Measurements from ENCODE around the gene NEK1. TPM values are rescaled to one million over a fixed set of nuclear protein-coding genes. Genes with fewer than 3 reads are reported as not detected.

Gene NEK1
- total and polyA plus RNA-seq, 2 experiments from 2014 or later, result 9.3 to 19.5 TPM

DNA sequence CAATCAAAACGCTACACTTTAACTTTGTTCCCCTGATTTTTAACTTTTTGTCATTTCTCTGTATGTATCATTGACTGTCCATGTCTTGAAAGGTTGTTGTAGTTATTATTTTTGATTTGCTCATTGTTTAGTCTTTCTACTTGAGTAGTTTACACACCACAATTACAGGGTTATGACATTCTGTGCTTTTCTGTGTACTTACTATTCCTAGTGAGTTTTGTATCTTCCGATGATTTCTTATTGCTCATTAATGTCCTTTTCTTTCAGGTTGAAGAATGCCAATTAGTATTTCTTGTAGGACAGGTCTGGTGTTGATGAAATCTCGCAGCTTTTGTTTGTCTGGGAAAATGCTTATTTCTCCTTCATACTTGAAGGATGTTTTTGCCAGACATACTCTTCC is 252.4 kb downstream of the NEK1 start:
- ATAC-seq, result no peak
- H3K79me2 ChIP-seq (replicated peaks; ENCODE audit: insufficient read depth), result no peaks in the 10 kb centered on the region
- Mint-ChIP-seq H3K27me3 (ENCODE audit: insufficient read depth, low read depth, poor library complexity) (no peaks in the 10 kb centered on the region), H3K36me3 (ENCODE audit: low read depth) (no peaks in the 10 kb centered on the region), H3K9me3 (no peaks in the 10 kb centered on the region), H3K4me3 (no peak overlapping the region), H3K27ac (no peak overlapping the region), H3K4me1 (no peaks in the 10 kb centered on the region)
- no peak overlapping the region for H3K4me3 ChIP-seq
- no peaks in the 10 kb centered on the region for H3K4me1 ChIP-seq (ENCODE audit: insufficient read depth)
- no peaks in the 10 kb centered on the region for H4K20me1 ChIP-seq (replicated peaks; ENCODE audit: insufficient read depth)
- no peak for DNase-seq (ENCODE audit: low spot score)
- no peaks in the 10 kb centered on the region for H3K36me3 ChIP-seq (ENCODE audit: insufficient read depth)
- H3K27ac ChIP-seq (ENCODE audit: low read depth), result no peak overlapping the region
- H3K4me2 ChIP-seq, result no peak overlapping the region
- peak overlapping the region; percentile 68; the same call in 1 of the 2 replicates for H2AFZ ChIP-seq
- TF ChIP-seq, protein P1, sequence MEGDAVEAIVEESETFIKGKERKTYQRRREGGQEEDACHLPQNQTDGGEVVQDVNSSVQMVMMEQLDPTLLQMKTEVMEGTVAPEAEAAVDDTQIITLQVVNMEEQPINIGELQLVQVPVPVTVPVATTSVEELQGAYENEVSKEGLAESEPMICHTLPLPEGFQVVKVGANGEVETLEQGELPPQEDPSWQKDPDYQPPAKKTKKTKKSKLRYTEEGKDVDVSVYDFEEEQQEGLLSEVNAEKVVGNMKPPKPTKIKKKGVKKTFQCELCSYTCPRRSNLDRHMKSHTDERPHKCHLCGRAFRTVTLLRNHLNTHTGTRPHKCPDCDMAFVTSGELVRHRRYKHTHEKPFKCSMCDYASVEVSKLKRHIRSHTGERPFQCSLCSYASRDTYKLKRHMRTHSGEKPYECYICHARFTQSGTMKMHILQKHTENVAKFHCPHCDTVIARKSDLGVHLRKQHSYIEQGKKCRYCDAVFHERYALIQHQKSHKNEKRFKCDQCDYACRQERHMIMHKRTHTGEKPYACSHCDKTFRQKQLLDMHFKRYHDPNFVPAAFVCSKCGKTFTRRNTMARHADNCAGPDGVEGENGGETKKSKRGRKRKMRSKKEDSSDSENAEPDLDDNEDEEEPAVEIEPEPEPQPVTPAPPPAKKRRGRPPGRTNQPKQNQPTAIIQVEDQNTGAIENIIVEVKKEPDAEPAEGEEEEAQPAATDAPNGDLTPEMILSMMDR (conservative IDR thresholded peaks at IDR 0.05; ENCODE audit: low read depth in 2 of 2), result no peak
- TF ChIP-seq CREB1 (CRISPR knock-in tag; IDR thresholded peaks at IDR 0.05; ENCODE audit: low read depth) (no peak), EZH2 (IDR thresholded peaks at IDR 0.05; ENCODE audit: low read depth, unreplicated experiment) (no peak), ZNF462 (CRISPR knock-in tag; IDR thresholded peaks at IDR 0.05) (no peak), EZH2phosphoT487 (IDR thresholded peaks at IDR 0.05; ENCODE audit: unreplicated experiment) (no peak), ETS1 (IDR thresholded peaks at IDR 0.05) (no peak), ZNF114 (CRISPR knock-in tag; IDR thresholded peaks at IDR 0.05) (no peak), NANOG (IDR thresholded peaks at IDR 0.05; ENCODE audit: borderline replicate concordance) (no peak), POLR2AphosphoS5 (IDR thresholded peaks at IDR 0.05; ENCODE audit: low read depth) (no peak), STAT1 (IDR thresholded peaks at IDR 0.05; ENCODE audit: unreplicated experiment) (no peak)
- H3K9me2 ChIP-seq (ENCODE audit: insufficient read depth), result no peaks in the 10 kb centered on the region
- H3K27me3 ChIP-seq (ENCODE audit: insufficient read depth), result no peaks in the 10 kb centered on the region
- no peaks in the 10 kb centered on the region for H3F3A ChIP-seq (replicated peaks; ENCODE audit: low read depth)
